Liver (tissue), 9 donors: Measurements from ENCODE around the gene ST6GALNAC3. TPM values are rescaled to one million over a fixed set of nuclear protein-coding genes. Genes with fewer than 3 reads are reported as not detected.

Source experiments
- DNase-seq: peaks from one replicate; pipeline ENCODE4 v3.0.0-alpha.2; 2017; ENCODE audit warnings: low spot score
- H3K27ac ChIP-seq, 2 donors: one replicate each; pipeline ENCODE4 v1.7.0; 2013; ENCODE audit warnings: inconsistent platforms in 2 of 2, low read length in 2 of 2, control low read depth in 1 of 2, low read depth in 1 of 2, mild to moderate bottlenecking in 1 of 2
- H3K27me3 ChIP-seq, 4 donors: one replicate each; pipeline versions ENCODE4 v1.6.1 to v1.7.0; 2013; ENCODE audit warnings: low read length in 3 of 4, inconsistent platforms in 1 of 4, mild to moderate bottlenecking in 1 of 4, moderate library complexity in 1 of 4; ENCODE audit not compliant: control insufficient read depth in 4 of 4, insufficient read depth in 4 of 4
- H3K36me3 ChIP-seq, 4 donors: one replicate each; pipeline versions ENCODE4 v1.6.1 to v1.7.0; 2013; ENCODE audit warnings: low read length in 3 of 4, mild to moderate bottlenecking in 3 of 4, low read depth in 1 of 4, moderate library complexity in 1 of 4; ENCODE audit not compliant: control insufficient read depth in 4 of 4, insufficient read depth in 3 of 4
- H3K4me1 ChIP-seq, 4 donors: one replicate each; pipeline versions ENCODE4 v1.6.1 to v1.7.0; 2013; ENCODE audit warnings: low read length in 3 of 4, mild to moderate bottlenecking in 3 of 4, moderate library complexity in 1 of 4; ENCODE audit not compliant: control insufficient read depth in 4 of 4, insufficient read depth in 4 of 4
- H3K4me3 ChIP-seq, 3 donors: one replicate each; pipeline versions ENCODE4 v1.6.1 to v1.7.0; 2013; ENCODE audit warnings: low read length in 3 of 3, control low read depth in 1 of 3, low read depth in 1 of 3, mild to moderate bottlenecking in 1 of 3
- H3K9ac ChIP-seq, 2 donors: one replicate each; pipeline ENCODE4 v1.7.0; 2013; ENCODE audit warnings: low read length in 2 of 2, mild to moderate bottlenecking in 2 of 2, moderate library complexity in 2 of 2, control low read depth in 1 of 2, low read depth in 1 of 2
- H3K9me3 ChIP-seq, 4 donors: one replicate each; pipeline versions ENCODE4 v1.6.1 to v1.7.0; 2013; ENCODE audit warnings: low read length in 3 of 4; ENCODE audit not compliant: control insufficient read depth in 4 of 4
- ATF3 ChIP-seq: IDR thresholded peaks from 2 replicates; pipeline ENCODE4 v1.6.1; 2016; ENCODE audit warnings: antibody characterized with exemption
- CTCF ChIP-seq: fragments of 150-350 bp; IDR thresholded peaks from 2 replicates; pipeline ENCODE4 v1.5.1; 2017; ENCODE audit warnings: improper control_type of control experiment, low read depth, low read length; ENCODE audit not compliant: missing input control
- EGR1 ChIP-seq, 2 donors: IDR thresholded peaks; 2 replicates each; pipeline ENCODE4 v1.6.1; 2016 to 2018; ENCODE audit warnings: antibody characterized with exemption in 2 of 2, low read depth in 2 of 2
- FOXA1 ChIP-seq: IDR thresholded peaks from 2 replicates; pipeline ENCODE4 v1.6.1; 2016; ENCODE audit warnings: antibody characterized with exemption
- FOXA2 ChIP-seq: IDR thresholded peaks from 2 replicates; pipeline ENCODE4 v1.6.1; 2016; ENCODE audit warnings: antibody characterized with exemption
- GABPA ChIP-seq, 2 donors: IDR thresholded peaks in 1 of 2; conservative IDR thresholded peaks in 1 of 2; 2 replicates each; pipeline ENCODE4 v1.6.1; 2016; ENCODE audit warnings: antibody characterized with exemption in 2 of 2, mild to moderate bottlenecking in 1 of 2, moderate library complexity in 1 of 2
- HNF4A ChIP-seq, 2 donors: conservative IDR thresholded peaks; 2 replicates each; pipeline ENCODE4 v1.6.1; 2016; ENCODE audit warnings: antibody characterized with exemption in 2 of 2, mild to moderate bottlenecking in 2 of 2
- HNF4G ChIP-seq: IDR thresholded peaks from 2 replicates; pipeline ENCODE4 v1.6.1; 2016; ENCODE audit warnings: antibody characterized with exemption
- JUND ChIP-seq, 2 donors: IDR thresholded peaks; 2 replicates each; pipeline ENCODE4 v1.6.1; 2016; ENCODE audit warnings: antibody characterized with exemption in 2 of 2
- MAX ChIP-seq: IDR thresholded peaks from 2 replicates; pipeline ENCODE4 v1.6.1; 2016; ENCODE audit warnings: antibody characterized with exemption
- RAD21 ChIP-seq, 2 donors: IDR thresholded peaks; 2 replicates each; pipeline ENCODE4 v1.6.1; 2016; ENCODE audit warnings: antibody characterized with exemption in 2 of 2, mild to moderate bottlenecking in 2 of 2
- REST ChIP-seq: IDR thresholded peaks from 2 replicates; pipeline ENCODE4 v1.6.1; 2016; ENCODE audit warnings: antibody characterized with exemption, mild to moderate bottlenecking
- RXRA ChIP-seq, 2 donors: IDR thresholded peaks; 2 replicates each; pipeline ENCODE4 v1.6.1; 2017 to 2018; ENCODE audit warnings: antibody characterized with exemption in 2 of 2, mild to moderate bottlenecking in 1 of 2
- SP1 ChIP-seq: IDR thresholded peaks from 2 replicates; pipeline ENCODE4 v1.6.1; 2018; ENCODE audit warnings: antibody characterized with exemption, mild to moderate bottlenecking
- TAF1 ChIP-seq: conservative IDR thresholded peaks from 2 replicates; pipeline ENCODE4 v1.6.1; 2016; ENCODE audit warnings: antibody characterized with exemption, mild to moderate bottlenecking
- WGBS: extraction: QIAGEN DNeasy Blood & Tissue Kit; methylation state at CpG from one replicate; pipeline ENCODE4 v1.1.7; 2013; 5-methylcytosine and 5-hydroxymethylcytosine counted together
- polyA plus RNA-seq, 2 donors: library from polyadenylated mRNA; stranded (reverse) in 1 of 2; unstranded in 1 of 2; fragments of 200-250 nt in 1 of 2; fragments of >200 nt in 1 of 2; fragmentation: Nextera tagmentation in 1 of 2; extraction: Ambion mirVana in 1 of 2; gene quantifications; one replicate each; pipeline versions ENCODE4 v1.2.1 to v1.2.3, GENCODE V29; 2013 to 2015
- total RNA-seq, 2 donors: library from RNA; depleted of rRNA; stranded (reverse); fragments of >200 nt; gene quantifications; one replicate each; pipeline ENCODE4 v1.2.3, GENCODE V29; 2014
- donor health status: healthy.
- donor health status: healthy.
- donor health status: healthy.
- donor health status: healthy.
- donor health status: healthy.

Gene ST6GALNAC3
- total and polyA plus RNA-seq, 4 donors: 1.2 to 5.0 (median 3.2) TPM

GRCh38 chr1:76209238-76209637 lies 134.7 kb downstream of the ST6GALNAC3 start:
- no peaks in the 10 kb centered on the region for H3K36me3 ChIP-seq
- no peaks in the 10 kb centered on the region for H3K4me1 ChIP-seq
- no peak overlapping the region for H3K9ac ChIP-seq
- no peak overlapping the region for H3K27ac ChIP-seq
- 88% methylated on average over 4 of the region's 4 CpGs for WGBS
- TF ChIP-seq REST (no peak), MAX (no peak), SP1 (no peak), FOXA2 (no peak), EGR1 (IDR thresholded peaks at IDR 0.05; ENCODE audit: low read depth in 2 of 2) (no peak), FOXA1 (no peak), GABPA (IDR thresholded peaks at IDR 0.05 in 1 of 2, conservative IDR thresholded peaks at IDR 0.05 in 1 of 2) (no peak), ATF3 (no peak), RAD21 (IDR thresholded peaks at IDR 0.05) (no peak), JUND (IDR thresholded peaks at IDR 0.05) (no peak)
- DNase-seq: no peak
- peaks cover 0 to 2% (median 0%) of the 10 kb centered on the region in 4 donors for H3K27me3 ChIP-seq
- no peak overlapping the region for H3K4me3 ChIP-seq
- H3K9me3 ChIP-seq: no peaks in the 10 kb centered on the region

GRCh38 chr1:76209648-76210047 lies 135.1 kb downstream of the ST6GALNAC3 start:
- H3K9ac ChIP-seq: no peak overlapping the region
- 65% methylated on average over 3 of the region's 3 CpGs for WGBS
- no peaks in the 10 kb centered on the region for H3K4me1 ChIP-seq
- DNase-seq: no peak
- no peaks in the 10 kb centered on the region for H3K36me3 ChIP-seq
- TF ChIP-seq FOXA1 (no peak), RXRA (IDR thresholded peaks at IDR 0.05) (no peak), EGR1 (IDR thresholded peaks at IDR 0.05; ENCODE audit: low read depth in 2 of 2) (no peak), ATF3 (no peak), RAD21 (IDR thresholded peaks at IDR 0.05) (no peak), HNF4A (conservative IDR thresholded peaks at IDR 0.05) (no peak), CTCF (no peak), MAX (no peak), TAF1 (no peak), HNF4G (no peak), JUND (IDR thresholded peaks at IDR 0.05) (no peak)
- H3K4me3 ChIP-seq: no peak overlapping the region
- no peak overlapping the region for H3K27ac ChIP-seq
- peaks cover 0 to 2% (median 0%) of the 10 kb centered on the region in 4 donors for H3K27me3 ChIP-seq
- no peaks in the 10 kb centered on the region for H3K9me3 ChIP-seq
